GM13977 (cell line): ENCODE data around the gene TSHR.

Experiments used
- DNase-seq: peaks from one replicate; pipeline ENCODE4 v3.0.0; 2012; ENCODE audit warnings: low spot score
- in situ Hi-C: fragments of 300-500 bp; cut with MboI; formaldehyde crosslinking; loops from one replicate; pipeline ENCODE4 v1.12.0; 2022; ENCODE audit warnings: low sequenced_read_pairs, low pct_unique_long_range_greater_than_20kb, mixed read lengths, inconsistent platforms; ENCODE audit not compliant: unreplicated experiment
- TF ChIP-seq, protein P1 (sequence below): IDR thresholded peaks from 2 replicates; pipeline ENCODE4 v1.5.1; 2012; ENCODE audit warnings: mild to moderate bottlenecking, control low read depth; ENCODE audit not compliant: insufficient read depth; ENCODE audit errors: extremely low read depth, missing control alignments

The TSHR gene

GRCh38 chr14:81127785-81128184, 172.4 kb downstream of the TSHR start:
- no peak for DNase-seq
- TF ChIP-seq, protein P1, sequence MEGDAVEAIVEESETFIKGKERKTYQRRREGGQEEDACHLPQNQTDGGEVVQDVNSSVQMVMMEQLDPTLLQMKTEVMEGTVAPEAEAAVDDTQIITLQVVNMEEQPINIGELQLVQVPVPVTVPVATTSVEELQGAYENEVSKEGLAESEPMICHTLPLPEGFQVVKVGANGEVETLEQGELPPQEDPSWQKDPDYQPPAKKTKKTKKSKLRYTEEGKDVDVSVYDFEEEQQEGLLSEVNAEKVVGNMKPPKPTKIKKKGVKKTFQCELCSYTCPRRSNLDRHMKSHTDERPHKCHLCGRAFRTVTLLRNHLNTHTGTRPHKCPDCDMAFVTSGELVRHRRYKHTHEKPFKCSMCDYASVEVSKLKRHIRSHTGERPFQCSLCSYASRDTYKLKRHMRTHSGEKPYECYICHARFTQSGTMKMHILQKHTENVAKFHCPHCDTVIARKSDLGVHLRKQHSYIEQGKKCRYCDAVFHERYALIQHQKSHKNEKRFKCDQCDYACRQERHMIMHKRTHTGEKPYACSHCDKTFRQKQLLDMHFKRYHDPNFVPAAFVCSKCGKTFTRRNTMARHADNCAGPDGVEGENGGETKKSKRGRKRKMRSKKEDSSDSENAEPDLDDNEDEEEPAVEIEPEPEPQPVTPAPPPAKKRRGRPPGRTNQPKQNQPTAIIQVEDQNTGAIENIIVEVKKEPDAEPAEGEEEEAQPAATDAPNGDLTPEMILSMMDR: no peak
- in situ Hi-C loops: no loop called here

DNA sequence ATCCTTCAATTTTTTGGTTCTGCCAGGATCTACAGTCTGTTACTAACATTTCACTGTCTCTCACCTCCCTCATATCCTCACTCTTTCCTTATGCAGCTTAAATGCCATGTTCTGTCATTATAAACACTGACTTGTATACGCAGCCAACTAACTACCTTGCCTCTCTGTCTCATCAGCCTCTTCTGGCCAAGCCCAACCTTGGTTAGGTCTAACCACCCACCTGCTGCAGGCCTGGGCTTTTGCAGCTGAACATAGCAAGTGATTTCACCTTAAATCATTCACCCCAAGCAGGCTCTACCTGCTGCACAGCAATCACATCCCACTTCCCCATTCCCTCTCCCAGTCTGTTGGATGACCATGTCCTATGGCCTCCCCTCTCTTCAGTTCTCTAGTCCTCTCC, 173.8 kb downstream of the TSHR start:
- TF ChIP-seq, protein P1: no peak
- no peak for DNase-seq
- in situ Hi-C loops: no loop called here

DNA sequence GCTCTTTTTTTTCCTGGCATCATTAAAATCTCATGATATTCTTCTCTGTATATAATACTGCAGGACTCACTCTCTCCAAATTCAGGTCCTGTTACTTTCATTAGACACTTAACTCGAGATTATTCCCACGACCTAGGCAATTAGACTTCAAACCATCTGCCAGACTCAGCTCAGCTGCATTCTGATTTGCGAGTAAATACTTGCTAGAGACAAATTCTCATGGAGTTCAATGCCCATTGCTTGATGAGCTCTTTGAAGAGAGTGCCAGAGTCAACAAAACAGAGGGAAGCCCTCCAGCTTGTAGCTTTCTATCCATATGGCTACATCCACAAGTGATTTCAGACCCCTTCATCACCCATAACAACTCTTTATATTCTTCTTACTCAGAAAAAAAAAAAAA, 177.0 kb downstream of the TSHR start:
- no peak for DNase-seq
- TF ChIP-seq, protein P1: no peak
- in situ Hi-C loops: no loop called here

DNA sequence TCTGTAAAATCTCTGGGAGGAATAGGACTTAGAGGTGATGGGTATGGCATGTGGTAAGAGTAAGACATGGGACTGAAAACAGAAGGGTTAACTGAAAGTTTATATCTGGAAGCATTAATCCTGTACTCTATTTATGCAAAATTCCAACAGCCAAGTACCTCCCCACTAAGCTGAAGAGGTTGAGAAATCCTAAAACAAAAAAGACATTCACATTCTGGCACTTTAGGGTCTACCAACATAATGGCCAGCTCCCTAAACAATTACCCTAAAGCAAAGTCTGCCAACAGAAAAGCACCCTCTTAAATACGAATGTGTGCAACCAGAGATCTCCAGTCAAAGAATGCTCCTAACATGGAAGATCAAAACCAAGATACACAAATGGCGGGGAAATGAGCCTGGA, 178.0 kb downstream of the TSHR start:
- TF ChIP-seq, protein P1: no peak
- in situ Hi-C loops: no loop called here
- DNase-seq: no peak

DNA sequence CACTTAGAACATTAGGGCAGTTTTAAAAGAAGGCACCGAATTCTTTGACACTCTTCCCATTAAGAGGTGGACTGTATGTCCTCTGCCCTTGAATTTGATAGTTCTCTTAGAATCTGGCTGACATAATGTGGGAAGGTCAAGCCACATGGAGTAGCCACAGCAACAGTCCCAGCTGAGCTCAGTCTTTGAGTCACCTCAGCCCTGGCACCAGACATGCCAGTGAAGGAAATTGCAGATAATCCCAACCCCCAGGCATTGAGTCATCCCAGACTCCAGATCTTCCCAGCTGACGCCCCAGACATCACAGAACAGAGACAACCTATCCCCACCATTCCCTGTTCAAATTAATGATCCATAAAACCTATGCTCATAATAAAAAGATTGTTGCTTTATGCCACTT, 181.9 kb downstream of the TSHR start:
- TF ChIP-seq, protein P1: no peak
- no peak for DNase-seq
- in situ Hi-C loops: no loop called here

GRCh38 chr14:81138429-81138828, 183.0 kb downstream of the TSHR start:
- in situ Hi-C loops: no loop called here
- TF ChIP-seq, protein P1: no peak
- DNase-seq: no peak

- TF ChIP-seq, protein P1: no peak
- in situ Hi-C loops: no loop called here
- DNase-seq: no peak
Observed at GRCh38 chr14:81141426-81141825, 186.0 kb downstream of the TSHR start.
